Mammary epithelial cell (primary cell): ENCODE results near the gene TCF25.

Experiments used
- EZH2 ChIP-seq: IDR thresholded peaks from 2 replicates; pipeline ENCODE4 v1.6.1; 2012; ENCODE audit warnings: low read length, inconsistent platforms, borderline replicate concordance
- TF ChIP-seq, protein P1 (sequence below), 2 donors: IDR thresholded peaks in 1 of 2; conservative IDR thresholded peaks in 1 of 2; 2 replicates each; pipeline ENCODE4 v1.5.1; 2011 to 2012; ENCODE audit warnings: inconsistent platforms in 2 of 2, low read length in 2 of 2, mild to moderate bottlenecking in 2 of 2, control low read depth in 1 of 2, low read depth in 1 of 2; ENCODE audit not compliant: insufficient read depth in 1 of 2; ENCODE audit errors: extremely low read depth in 1 of 2

DNA sequence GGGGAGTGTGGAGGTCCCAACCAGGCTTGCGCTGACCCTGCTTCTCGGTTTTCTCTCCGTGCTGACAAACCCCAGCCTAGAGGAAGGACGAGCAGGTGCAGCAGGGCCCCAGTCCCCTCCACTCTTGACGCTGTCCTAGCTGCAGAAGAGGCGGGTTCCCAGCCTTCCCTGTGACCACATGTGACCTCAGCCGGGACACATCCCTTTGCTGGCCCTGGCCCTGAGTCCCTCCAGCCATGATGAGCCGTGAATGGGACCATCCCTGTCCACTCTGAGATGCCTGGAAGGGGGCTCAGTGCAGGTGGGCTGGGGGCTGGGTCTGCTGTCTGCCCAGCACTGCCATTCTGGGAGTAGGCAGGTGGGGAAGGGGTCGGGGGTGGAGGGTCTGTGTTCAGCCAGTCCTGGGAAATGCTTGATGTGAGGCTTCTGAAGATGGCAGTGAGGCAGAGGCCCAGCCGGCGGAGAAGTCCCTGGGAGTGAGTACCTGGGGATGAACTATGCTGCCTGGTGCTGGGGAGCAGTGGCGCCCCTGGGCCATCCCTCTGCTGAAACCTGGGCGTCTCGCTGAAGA lies 47.8 kb downstream of the TCF25 start:
- TF ChIP-seq, protein P1, sequence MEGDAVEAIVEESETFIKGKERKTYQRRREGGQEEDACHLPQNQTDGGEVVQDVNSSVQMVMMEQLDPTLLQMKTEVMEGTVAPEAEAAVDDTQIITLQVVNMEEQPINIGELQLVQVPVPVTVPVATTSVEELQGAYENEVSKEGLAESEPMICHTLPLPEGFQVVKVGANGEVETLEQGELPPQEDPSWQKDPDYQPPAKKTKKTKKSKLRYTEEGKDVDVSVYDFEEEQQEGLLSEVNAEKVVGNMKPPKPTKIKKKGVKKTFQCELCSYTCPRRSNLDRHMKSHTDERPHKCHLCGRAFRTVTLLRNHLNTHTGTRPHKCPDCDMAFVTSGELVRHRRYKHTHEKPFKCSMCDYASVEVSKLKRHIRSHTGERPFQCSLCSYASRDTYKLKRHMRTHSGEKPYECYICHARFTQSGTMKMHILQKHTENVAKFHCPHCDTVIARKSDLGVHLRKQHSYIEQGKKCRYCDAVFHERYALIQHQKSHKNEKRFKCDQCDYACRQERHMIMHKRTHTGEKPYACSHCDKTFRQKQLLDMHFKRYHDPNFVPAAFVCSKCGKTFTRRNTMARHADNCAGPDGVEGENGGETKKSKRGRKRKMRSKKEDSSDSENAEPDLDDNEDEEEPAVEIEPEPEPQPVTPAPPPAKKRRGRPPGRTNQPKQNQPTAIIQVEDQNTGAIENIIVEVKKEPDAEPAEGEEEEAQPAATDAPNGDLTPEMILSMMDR (conservative IDR thresholded peaks at IDR 0.05 in 1 of 2, IDR thresholded peaks at IDR 0.05 in 1 of 2; ENCODE audit: extremely low read depth in 1 of 2, insufficient read depth in 1 of 2, low read depth in 1 of 2, low read length in 2 of 2), result no peak
- TF ChIP-seq EZH2, result no peak
